Fibroblast of lung (primary cell): ENCODE results near the gene TM4SF18.

Source experiments
- EZH2 ChIP-seq: IDR thresholded peaks from 2 replicates; pipeline ENCODE4 v1.5.1; 2012; ENCODE audit warnings: low read length, control low read depth, mild to moderate bottlenecking; ENCODE audit errors: missing control alignments
- TF ChIP-seq, protein P1 (sequence below), 2 donors: IDR thresholded peaks in 1 of 2; conservative IDR thresholded peaks in 1 of 2; 1 replicate in 1 of 2; 2 replicates in 1 of 2; pipeline ENCODE4 v1.5.1; 2011 to 2012; ENCODE audit warnings: low read length in 2 of 2, control low read depth in 1 of 2, inconsistent platforms in 1 of 2, low read depth in 1 of 2, mild to moderate bottlenecking in 1 of 2

DNA sequence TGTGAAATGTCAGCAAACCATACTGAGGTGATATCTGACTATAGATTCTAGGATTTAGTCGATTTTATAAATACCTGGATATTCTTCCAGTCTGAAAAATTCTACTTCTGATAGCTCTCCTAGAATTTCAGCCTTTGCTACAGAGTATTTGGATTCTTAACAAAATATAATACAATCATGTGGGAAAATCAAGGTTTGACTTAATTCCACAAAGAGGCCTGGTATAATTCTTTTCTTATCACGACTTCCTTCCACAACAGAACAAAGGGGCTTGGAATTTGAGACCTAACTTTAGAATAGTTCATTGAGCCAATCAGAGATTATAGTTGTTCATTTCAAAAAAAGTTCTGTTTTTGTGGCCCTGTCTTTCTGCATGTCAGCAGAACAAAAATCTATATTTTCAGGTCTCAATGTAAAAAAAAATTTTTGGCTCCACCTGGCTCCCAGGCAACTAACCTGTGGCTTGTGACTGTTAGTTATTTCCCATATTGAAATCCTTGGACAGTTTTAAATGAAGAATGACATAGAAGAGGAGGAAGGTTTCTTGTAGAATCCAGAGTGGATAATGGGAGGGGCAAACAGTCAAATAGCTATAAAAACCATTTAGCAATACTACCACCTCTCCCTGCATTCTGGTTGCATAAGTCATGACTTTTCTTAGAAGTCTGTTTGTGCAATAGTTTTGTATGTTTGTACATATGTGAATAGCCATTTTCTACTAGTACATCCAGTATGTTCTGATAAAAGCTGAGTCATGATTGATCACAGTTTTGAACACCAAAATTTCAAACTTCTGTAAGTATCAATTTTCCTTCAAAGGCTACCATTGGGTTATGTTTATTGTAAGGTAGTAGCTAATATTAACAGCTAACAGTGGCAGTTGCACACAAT, 40.0 kb upstream of the TM4SF18 start:
- TF ChIP-seq, protein P1, sequence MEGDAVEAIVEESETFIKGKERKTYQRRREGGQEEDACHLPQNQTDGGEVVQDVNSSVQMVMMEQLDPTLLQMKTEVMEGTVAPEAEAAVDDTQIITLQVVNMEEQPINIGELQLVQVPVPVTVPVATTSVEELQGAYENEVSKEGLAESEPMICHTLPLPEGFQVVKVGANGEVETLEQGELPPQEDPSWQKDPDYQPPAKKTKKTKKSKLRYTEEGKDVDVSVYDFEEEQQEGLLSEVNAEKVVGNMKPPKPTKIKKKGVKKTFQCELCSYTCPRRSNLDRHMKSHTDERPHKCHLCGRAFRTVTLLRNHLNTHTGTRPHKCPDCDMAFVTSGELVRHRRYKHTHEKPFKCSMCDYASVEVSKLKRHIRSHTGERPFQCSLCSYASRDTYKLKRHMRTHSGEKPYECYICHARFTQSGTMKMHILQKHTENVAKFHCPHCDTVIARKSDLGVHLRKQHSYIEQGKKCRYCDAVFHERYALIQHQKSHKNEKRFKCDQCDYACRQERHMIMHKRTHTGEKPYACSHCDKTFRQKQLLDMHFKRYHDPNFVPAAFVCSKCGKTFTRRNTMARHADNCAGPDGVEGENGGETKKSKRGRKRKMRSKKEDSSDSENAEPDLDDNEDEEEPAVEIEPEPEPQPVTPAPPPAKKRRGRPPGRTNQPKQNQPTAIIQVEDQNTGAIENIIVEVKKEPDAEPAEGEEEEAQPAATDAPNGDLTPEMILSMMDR (conservative IDR thresholded peaks at IDR 0.05 in 1 of 2, IDR thresholded peaks at IDR 0.05 in 1 of 2; ENCODE audit: low read depth in 1 of 2, low read length in 2 of 2), result no peak
- TF ChIP-seq EZH2, result no peak
